ENCODE results near the gene RCBTB2. TPM values are rescaled to one million over a fixed set of nuclear protein-coding genes. Genes with fewer than 3 reads are reported as not detected.

RCBTB2 gene
- total RNA-seq, 1 experiment from 2014 or later: 11.7 TPM

DNA sequence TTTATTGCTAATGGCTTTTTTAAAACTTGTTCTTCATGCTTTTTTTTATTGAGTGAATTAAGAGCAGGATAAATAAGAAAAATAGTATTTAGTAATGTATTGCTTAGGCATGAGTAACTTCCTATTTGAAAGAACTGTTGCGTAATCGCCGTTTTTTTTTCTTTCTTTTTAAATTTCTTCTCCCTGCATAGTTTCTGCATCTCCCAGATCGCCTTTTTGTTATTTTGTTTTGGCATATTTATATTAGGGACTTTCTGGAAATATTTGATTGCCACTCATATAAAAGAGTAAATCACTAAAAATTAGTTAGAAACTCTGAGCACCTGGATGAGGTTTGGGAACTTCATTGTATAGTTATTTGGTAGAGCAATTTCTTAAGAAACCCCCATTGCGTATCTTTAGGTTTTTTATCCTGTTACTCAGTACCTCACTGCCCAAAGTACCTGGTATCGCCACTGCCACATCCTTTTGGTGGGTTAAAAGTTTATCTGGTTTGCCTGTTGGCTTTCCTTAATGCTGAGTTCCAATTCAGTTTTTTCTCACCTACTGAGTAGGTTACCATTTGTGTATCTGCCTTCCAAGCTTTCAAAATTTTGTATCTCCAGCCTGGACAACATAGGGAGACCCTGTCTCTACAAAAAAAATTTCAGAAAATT is 83.8 kb downstream of the RCBTB2 start:
- H2BK20ac ChIP-seq (ENCODE audit: low read depth, low read length, poor library complexity, severe bottlenecking): no peak overlapping the region
- no peak overlapping the region for H2BK15ac ChIP-seq (ENCODE audit: low read depth, low read length)
- H2BK5ac ChIP-seq (ENCODE audit: insufficient read length, low read length): no peak overlapping the region
- no peak for TF ChIP-seq CTCF (conservative IDR thresholded peaks at IDR 0.05)
- no peak overlapping the region for H3K4me2 ChIP-seq (ENCODE audit: insufficient read depth, insufficient read length, low read length)
- Mint-ChIP-seq H3K4me1 (peaks cover 6% of the 10 kb centered on the region in 2 experiments), H3K27ac (no peak overlapping the region), H3K36me3 (ENCODE audit: insufficient read depth in 1 of 3, low read depth in 3 of 3) (peaks cover 0 to 8% (median 3%) of the 10 kb centered on the region in 3 experiments; a peak in 4 of 7 replicates), H3K9me3 (peaks cover 0 to 3% of the 10 kb centered on the region in 2 experiments; a peak in 2 of 5 replicates), H3K4me3 (no peak overlapping the region), H3K27me3 (ENCODE audit: low read depth) (no peaks in the 10 kb centered on the region; the same call in 1 of the 2 replicates)
- H3K79me1 ChIP-seq (ENCODE audit: insufficient read depth, low read depth, low read length, poor library complexity, severe bottlenecking): no peaks in the 10 kb centered on the region
- no peak overlapping the region for H2BK12ac ChIP-seq (ENCODE audit: insufficient read length, low read depth, low read length)
- H2AK5ac ChIP-seq (ENCODE audit: insufficient read length, low read length): no peak overlapping the region
- H4K5ac ChIP-seq (ENCODE audit: insufficient read length, low read depth, low read length): no peak overlapping the region
- no peak overlapping the region for H4K91ac ChIP-seq (ENCODE audit: insufficient read length, low read depth, low read length)
- H3K79me2 ChIP-seq (ENCODE audit: insufficient read depth, low read length): no peaks in the 10 kb centered on the region
- no peak overlapping the region for H2BK120ac ChIP-seq (ENCODE audit: low read depth, low read length, poor library complexity, severe bottlenecking)
- no peak overlapping the region for H3K9ac ChIP-seq (ENCODE audit: extremely low read depth, insufficient read length, low read length)
- no peak overlapping the region for H4K8ac ChIP-seq (replicated peaks; ENCODE audit: insufficient read length, low read depth, low read length)
- H3K23me2 ChIP-seq (ENCODE audit: insufficient read length, low read depth, low read length, poor library complexity, severe bottlenecking): no peaks in the 10 kb centered on the region
- H2AFZ ChIP-seq (ENCODE audit: low read length): no peak overlapping the region
- no peak overlapping the region for H3K14ac ChIP-seq (ENCODE audit: insufficient read depth, low read length)
- no peak overlapping the region for H3T11ph ChIP-seq (ENCODE audit: low read length)
- H4K20me1 ChIP-seq (ENCODE audit: control insufficient read depth, insufficient read depth, insufficient read length): no peaks in the 10 kb centered on the region
- WGBS (ENCODE audit: extremely low coverage, insufficient read length, low lambda C conversion rate): no CpG with 5 or more reads among the region's 6 CpGs
- H3K27me3 ChIP-seq (ENCODE audit: insufficient read depth, low read length): no peaks in the 10 kb centered on the region
- no peak overlapping the region for H3K23ac ChIP-seq (ENCODE audit: insufficient read length, low read depth, low read length)
- H3K18ac ChIP-seq (ENCODE audit: insufficient read length, low read depth, low read length): no peak overlapping the region
- DNase-seq: no peak
- H3K4me1 ChIP-seq (ENCODE audit: insufficient read depth, low read length): no peaks in the 10 kb centered on the region
- H3K9me3 ChIP-seq (ENCODE audit: control insufficient read depth, low read depth, low read length): no peaks in the 10 kb centered on the region
- H3K4ac ChIP-seq (ENCODE audit: low read depth, low read length): no peak overlapping the region
- H3K27ac ChIP-seq (ENCODE audit: insufficient read length, low read depth, low read length): no peak overlapping the region
- H3K56ac ChIP-seq (ENCODE audit: insufficient read length, low read depth, low read length): no peak overlapping the region

Data from H9 (cell line).